Body of pancreas (tissue), 4 donors: ENCODE data around the gene FBRSL1.

Source experiments
- POLR2A ChIP-seq, 3 donors: fragments of 450-650 bp; IDR thresholded peaks; one replicate each; pipeline ENCODE4 v1.6.1; 2016; ENCODE audit warnings: antibody characterized with exemption in 3 of 3, mild to moderate bottlenecking in 2 of 3
- TF ChIP-seq, protein P1 (sequence below), 7 experiments: fragments of 450-650 bp in 4 of 7; fragments of 200-600 bp in 3 of 7; sonication (generic) in 3 of 7; IDR thresholded peaks; one replicate each; pipeline ENCODE4 v1.5.1; 2016 to 2019; ENCODE audit warnings: antibody characterized with exemption in 7 of 7

DNA sequence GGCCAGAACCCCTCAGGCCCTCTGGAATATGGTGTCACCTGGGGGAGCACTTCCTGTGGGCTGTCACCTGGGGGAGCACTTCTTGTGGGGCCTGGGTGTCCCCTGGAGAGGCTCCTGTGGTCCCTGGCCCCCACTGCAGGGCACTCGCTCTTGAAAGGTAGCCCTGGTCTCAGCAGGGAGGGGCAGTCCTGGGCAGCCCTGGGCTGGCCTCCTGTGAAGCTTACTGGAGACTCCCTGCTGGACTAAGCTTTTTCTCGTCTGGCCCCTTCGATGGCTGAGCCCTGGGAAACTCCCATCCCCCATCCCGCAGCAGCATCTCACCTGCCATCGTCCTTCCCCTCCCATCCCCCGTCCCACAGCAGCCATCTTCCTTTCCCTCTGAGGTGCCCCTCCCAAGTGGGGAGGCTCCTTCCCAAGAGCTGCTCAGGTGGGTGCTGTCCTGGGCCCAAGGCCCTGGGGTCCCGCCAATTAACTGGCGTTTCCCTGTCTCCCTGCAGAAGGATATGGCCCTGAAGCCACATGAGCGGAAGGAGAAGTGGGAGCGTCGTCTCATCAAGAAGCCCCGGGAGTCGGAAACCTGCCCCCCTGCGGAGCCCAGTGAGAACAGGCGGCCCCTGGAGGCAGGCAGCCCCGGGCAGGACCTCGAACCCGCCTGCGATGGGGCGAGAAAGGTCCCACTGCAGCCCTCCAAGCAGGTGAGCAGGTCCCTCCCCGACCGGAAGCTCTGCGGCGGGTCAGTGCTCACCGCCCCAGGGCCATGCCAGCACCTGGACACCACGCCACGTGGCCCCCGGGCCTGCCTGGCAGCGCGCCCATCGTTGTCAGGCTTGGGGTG lies 17.9 kb downstream of the FBRSL1 start:
- TF ChIP-seq, protein P1, sequence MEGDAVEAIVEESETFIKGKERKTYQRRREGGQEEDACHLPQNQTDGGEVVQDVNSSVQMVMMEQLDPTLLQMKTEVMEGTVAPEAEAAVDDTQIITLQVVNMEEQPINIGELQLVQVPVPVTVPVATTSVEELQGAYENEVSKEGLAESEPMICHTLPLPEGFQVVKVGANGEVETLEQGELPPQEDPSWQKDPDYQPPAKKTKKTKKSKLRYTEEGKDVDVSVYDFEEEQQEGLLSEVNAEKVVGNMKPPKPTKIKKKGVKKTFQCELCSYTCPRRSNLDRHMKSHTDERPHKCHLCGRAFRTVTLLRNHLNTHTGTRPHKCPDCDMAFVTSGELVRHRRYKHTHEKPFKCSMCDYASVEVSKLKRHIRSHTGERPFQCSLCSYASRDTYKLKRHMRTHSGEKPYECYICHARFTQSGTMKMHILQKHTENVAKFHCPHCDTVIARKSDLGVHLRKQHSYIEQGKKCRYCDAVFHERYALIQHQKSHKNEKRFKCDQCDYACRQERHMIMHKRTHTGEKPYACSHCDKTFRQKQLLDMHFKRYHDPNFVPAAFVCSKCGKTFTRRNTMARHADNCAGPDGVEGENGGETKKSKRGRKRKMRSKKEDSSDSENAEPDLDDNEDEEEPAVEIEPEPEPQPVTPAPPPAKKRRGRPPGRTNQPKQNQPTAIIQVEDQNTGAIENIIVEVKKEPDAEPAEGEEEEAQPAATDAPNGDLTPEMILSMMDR (IDR thresholded peaks at IDR 0.05), result no peak
- TF ChIP-seq POLR2A (IDR thresholded peaks at IDR 0.05), result no peak
